Activated T-cell treated with anti-CD3 and anti-CD28 coated beads, Interleukin-2, amount 50 U/mL, for 24 hours (primary cell): Measurements from ENCODE around the gene UBAC1.

ENCODE experiments used
- DNase-seq: peaks from one replicate; pipeline ENCODE4 v3.0.0-alpha.2; 2020
- H3K27ac Mint-ChIP-seq: 2 replicates; pipeline ENCODE4 v1.8.0; 2020; ENCODE audit warnings: mild to moderate bottlenecking, mixed read lengths
- H3K27me3 Mint-ChIP-seq: 2 replicates; pipeline ENCODE4 v1.8.0; 2020; ENCODE audit warnings: mixed read lengths
- H3K36me3 Mint-ChIP-seq: 2 replicates; pipeline ENCODE4 v1.8.0; 2020; ENCODE audit warnings: low read depth, mixed read lengths
- H3K4me1 Mint-ChIP-seq: 2 replicates; pipeline ENCODE4 v1.8.0; 2020; ENCODE audit warnings: low read depth, mixed read lengths
- H3K4me3 Mint-ChIP-seq: 2 replicates; pipeline ENCODE4 v1.8.0; 2020; ENCODE audit warnings: mild to moderate bottlenecking, moderate library complexity, mixed read lengths
- H3K9me3 Mint-ChIP-seq: 2 replicates; pipeline ENCODE4 v1.8.0; 2020; ENCODE audit warnings: mixed read lengths

Gene UBAC1

DNA sequence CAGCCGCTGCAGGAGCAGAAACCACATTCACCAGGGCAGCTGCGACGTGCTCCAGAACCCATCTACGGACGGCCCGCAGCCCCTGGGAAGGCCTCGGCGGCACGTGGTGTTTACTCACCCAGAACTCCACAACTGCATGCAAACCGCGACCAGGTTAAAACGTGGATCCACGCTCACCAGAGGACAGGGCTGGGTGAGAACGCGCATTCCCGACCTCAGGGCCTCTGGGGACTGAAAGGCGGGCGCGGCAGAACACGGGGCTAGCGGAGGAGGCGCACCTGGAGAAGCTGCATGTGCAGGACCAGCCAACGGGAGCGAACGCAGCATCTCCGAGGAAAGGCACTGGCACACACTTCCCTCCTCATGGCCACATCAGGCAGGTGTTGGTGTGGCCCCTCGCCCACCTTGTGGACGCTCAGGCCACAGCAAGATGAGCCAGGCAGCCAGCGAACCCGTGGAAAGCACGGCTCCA, 29.8 kb downstream of the UBAC1 start:
- H3K36me3 Mint-ChIP-seq, result peaks cover 63% of the 10 kb centered on the region
- H3K4me1 Mint-ChIP-seq, result peaks cover 18% of the 10 kb centered on the region
- no peak overlapping the region for H3K4me3 Mint-ChIP-seq
- no peaks in the 10 kb centered on the region for H3K27me3 Mint-ChIP-seq
- H3K9me3 Mint-ChIP-seq, result no peaks in the 10 kb centered on the region
- H3K27ac Mint-ChIP-seq, result no peak overlapping the region
- no peak for DNase-seq

DNA sequence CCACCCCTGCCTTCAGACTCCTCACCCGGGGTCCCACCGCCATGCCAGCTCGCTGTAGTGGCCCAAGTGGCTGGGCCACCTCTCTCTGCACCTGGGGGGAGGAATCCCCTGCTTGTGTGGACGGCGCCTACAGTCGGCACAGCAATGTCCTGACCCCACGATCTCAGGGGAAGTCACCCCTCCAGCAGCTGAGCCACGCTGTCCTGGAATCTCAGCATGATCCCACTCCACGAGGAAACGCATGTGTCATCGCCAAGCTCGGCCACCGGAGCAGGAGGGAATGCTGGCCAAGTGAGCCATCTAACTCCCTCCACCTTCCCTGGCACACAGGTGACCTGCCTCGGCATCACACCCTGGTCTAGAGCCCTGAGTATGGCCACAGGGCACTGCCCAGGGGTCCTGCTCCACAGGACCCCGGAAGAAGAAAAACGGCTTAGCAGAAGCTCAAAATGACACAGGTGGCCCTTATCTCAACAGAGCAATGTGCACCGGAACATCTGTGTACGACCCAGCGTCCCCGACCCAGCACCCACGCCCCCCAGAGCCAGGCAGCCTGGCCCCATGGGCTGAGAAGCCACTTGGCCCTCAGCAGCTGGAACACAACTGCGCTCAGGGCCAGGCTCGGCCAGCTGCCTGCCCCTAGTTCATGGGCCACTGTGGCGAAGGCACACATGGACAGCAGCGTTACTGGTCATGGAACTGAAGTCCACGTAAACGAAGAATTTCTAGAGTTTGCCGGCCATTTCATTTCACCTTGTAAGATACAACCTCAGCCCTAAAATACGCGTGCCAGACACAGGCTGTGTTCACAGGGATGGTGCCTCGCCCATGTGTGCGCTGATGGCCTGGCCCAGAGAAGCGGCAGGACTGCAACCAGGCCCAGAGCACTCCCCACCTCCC, 30.5 kb downstream of the UBAC1 start:
- peaks cover 64% of the 10 kb centered on the region for H3K36me3 Mint-ChIP-seq
- DNase-seq, result no peak
- H3K4me3 Mint-ChIP-seq, result no peak overlapping the region
- no peaks in the 10 kb centered on the region for H3K27me3 Mint-ChIP-seq
- H3K9me3 Mint-ChIP-seq, result peaks cover 2% of the 10 kb centered on the region
- H3K4me1 Mint-ChIP-seq, result peaks cover 25% of the 10 kb centered on the region
- H3K27ac Mint-ChIP-seq, result no peak overlapping the region

DNA sequence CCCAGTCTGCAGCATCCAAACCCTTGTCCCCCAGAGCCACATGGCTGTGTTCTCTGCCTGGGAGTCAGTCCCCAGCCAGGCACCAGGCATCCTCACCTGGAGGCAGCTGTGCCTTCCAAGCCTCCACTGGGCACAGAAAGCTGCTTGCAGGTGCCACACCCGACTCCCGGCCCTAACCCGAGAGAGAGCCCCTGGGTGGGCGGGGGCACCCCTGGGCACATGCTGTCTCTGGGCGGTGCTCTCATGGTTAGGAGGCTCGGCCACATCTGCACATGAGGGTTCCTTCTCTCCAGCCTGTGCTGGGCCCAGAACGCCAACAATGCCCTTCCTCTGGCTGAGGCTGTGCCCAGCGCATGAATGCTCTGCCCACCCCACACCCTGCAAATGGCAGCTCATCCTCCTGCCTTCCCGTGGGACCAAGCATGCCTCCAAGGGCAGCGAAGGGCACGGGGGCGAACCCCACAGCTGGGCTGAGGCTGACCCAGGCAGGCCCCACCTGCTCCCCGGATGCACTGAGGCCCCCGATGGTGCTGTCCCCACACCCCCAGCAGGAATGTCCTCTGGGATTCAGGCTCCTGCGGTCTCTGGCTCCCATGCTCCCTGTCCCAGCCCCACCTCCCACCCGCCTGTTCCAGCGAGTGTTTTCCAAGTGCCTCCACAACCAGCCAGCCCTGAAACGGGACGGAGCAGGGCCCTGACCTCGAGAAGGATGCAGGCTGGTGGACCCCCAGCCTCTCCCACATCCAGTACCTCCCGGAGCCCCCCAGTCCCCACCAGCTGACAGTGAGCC, 31.3 kb downstream of the UBAC1 start:
- no peaks in the 10 kb centered on the region for H3K27me3 Mint-ChIP-seq
- H3K27ac Mint-ChIP-seq, result no peak overlapping the region
- H3K4me1 Mint-ChIP-seq, result peaks cover 34% of the 10 kb centered on the region
- peaks cover 62% of the 10 kb centered on the region for H3K36me3 Mint-ChIP-seq
- H3K9me3 Mint-ChIP-seq, result peaks cover 3% of the 10 kb centered on the region
- no peak for DNase-seq
- H3K4me3 Mint-ChIP-seq, result no peak overlapping the region

DNA sequence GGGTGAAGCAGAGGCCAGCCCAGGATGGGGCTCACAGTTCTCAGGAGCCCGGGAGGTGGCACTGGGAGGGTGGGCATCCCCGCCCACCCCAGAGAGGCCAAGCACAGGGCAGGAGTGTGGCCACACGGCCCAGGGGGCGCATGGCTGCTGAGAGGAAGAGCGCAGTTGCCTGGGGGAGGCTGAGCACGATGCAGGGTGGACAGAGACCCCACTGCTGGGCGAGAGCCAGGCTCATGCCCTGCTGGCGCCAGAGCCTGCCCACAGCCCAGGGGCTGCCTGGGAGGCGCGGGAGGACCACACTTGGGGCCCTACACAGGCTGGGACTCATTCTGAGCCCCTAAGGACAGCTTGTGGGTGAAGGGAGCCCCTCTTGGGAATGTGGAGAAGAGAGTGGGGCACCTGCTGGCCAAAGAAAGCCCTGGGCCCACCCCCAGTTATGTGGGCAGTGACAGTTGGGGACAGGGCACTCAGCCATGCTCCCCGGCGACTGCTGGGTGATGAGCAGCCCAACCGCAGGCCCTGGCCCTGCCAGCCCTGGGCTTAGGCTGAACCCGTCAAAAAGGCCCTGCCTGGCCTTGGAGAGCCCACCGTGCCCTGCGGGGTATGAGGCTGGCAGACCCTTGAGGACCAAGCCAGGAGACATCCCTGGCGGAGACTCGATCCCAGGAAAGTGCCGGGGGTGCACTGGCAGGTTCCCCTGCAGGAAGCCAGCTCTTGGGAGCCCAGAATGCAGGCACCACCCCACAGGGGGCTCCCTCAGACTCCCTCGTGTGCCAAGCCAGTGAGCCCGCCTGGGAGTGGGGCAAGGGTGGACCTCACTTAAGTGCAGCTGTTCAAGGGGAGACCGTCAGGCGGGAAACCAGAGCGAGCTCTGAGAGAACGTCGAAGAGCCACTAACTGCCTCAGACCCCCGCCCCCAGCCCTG, 32.2 kb downstream of the UBAC1 start:
- H3K4me1 Mint-ChIP-seq, result peaks cover 42% of the 10 kb centered on the region
- peaks cover 5% of the 10 kb centered on the region for H3K9me3 Mint-ChIP-seq
- peaks cover 64% of the 10 kb centered on the region for H3K36me3 Mint-ChIP-seq
- H3K27ac Mint-ChIP-seq, result no peak overlapping the region
- no peak overlapping the region for H3K4me3 Mint-ChIP-seq
- no peaks in the 10 kb centered on the region for H3K27me3 Mint-ChIP-seq
- DNase-seq, result no peak

DNA sequence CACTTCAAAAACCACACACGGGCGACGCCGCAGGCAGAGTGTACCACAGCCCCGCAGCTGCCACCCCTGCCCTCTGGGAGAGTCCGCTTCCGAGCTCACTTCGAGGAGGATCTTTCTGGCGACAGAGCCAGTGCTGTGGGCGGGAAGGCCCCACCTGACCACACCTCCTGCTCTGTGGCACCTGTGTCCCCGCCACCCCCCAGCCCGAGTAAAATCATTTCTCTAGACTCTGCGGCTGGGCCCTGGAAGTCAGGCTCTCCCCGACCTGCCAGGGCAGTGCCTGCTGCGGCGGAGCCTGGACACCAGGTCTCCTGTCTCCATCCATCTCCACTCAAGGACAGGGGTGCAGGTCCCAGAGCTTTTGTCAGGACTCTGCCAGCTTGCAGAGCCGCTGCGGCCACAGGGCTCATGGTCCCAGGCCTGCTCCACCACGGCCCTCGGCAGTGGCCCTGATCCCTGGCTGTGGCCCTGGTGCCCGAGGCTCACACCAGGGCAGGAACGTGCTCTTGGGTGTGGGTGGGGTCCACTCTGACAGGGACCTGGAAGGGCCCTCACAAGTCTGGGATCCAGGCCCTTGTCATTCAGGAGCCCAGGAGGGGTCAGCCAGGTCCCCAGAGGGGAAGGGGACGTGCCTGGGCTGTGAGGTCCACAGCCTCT, 33.0 kb downstream of the UBAC1 start:
- peaks cover 42% of the 10 kb centered on the region for H3K4me1 Mint-ChIP-seq
- H3K36me3 Mint-ChIP-seq, result peaks cover 60% of the 10 kb centered on the region
- H3K27me3 Mint-ChIP-seq, result no peaks in the 10 kb centered on the region
- H3K27ac Mint-ChIP-seq, result no peak overlapping the region
- no peak for DNase-seq
- peaks cover 5% of the 10 kb centered on the region for H3K9me3 Mint-ChIP-seq
- no peak overlapping the region for H3K4me3 Mint-ChIP-seq

DNA sequence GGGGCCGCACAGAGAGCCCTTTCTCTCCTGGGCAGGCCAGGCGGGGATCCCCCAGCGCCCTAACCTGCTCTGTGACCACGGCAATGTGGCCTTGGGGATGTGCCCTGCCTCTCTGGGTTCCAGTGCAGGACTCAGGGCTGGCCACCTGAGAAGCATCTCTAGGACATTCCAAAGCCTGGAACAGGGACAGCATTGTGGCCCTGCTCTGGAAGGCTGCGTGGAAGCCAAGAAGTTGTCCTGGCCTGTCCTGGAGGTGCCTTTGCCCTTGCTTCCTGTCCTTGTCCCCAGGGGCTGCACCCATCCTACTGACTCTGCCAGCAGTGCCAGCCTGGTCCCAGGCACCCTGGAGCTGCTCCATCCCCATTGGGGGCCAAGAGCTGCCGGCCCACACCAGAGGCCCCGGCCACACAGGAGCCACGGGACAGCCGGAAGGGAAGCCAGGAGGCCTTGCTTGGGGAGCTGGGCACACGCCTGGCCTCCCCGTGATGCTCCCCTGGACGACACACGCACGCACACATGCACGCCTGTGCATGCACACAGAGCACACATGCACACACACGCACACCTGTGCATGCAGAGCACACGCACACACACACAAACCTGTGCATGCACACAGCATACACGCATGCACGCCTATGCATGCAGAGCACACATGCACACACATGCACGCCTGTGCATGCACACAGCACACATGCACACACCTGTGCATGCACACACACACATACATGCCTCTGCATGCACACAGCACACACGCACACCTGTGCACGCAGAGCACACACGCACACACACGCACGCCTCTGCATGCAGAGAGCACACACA, 33.8 kb downstream of the UBAC1 start:
- Mint-ChIP-seq H3K27me3 (no peaks in the 10 kb centered on the region), H3K36me3 (peaks cover 52% of the 10 kb centered on the region), H3K4me3 (no peak overlapping the region), H3K4me1 (peaks cover 42% of the 10 kb centered on the region), H3K27ac (no peak overlapping the region), H3K9me3 (peaks cover 5% of the 10 kb centered on the region)
- DNase-seq, result no peak

DNA sequence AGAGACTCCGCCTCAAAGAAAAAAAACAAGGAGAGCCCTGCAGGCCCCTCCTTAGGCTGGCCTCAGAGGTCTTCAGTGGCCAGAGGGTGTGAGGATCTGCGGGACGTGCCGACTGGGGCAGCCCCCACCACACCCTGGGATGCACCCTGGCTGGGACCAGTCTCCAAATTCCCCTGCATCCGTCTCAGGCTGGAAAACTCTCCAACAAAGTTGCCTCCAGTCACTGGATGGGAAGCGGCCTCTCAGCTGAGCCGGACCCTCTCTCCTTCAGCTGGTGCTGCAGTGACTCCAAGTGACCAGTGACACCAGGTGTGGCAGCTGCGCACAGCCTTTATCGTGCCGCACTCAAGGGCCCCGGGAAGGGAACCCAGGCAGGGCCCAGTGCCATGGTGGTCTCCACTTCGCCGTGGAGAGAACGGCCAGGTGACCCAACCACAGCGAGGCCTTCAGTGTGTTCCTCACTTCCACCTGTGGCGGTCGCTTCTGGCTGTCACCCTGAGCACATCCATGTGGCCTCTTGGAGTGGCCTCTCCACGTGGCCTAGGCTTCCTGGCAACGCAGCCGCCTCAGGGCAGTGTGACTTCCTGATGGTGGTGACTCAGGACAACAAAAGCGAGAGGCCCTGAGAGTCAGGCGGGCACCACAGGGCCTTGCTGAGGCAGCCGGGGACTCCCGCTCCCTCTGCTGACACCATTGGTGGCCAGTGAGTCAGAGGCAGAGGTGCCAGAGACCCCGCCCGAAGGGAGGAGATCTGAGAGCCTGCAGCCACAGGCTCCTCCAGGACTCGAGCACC, 34.6 kb downstream of the UBAC1 start:
- DNase-seq, result peak; percentile 81
- Mint-ChIP-seq H3K36me3 (peaks cover 46% of the 10 kb centered on the region), H3K9me3 (peaks cover 5% of the 10 kb centered on the region), H3K27me3 (no peaks in the 10 kb centered on the region), H3K4me3 (no peak overlapping the region), H3K4me1 (peaks cover 42% of the 10 kb centered on the region), H3K27ac (peak overlapping the region; percentile 93)

DNA sequence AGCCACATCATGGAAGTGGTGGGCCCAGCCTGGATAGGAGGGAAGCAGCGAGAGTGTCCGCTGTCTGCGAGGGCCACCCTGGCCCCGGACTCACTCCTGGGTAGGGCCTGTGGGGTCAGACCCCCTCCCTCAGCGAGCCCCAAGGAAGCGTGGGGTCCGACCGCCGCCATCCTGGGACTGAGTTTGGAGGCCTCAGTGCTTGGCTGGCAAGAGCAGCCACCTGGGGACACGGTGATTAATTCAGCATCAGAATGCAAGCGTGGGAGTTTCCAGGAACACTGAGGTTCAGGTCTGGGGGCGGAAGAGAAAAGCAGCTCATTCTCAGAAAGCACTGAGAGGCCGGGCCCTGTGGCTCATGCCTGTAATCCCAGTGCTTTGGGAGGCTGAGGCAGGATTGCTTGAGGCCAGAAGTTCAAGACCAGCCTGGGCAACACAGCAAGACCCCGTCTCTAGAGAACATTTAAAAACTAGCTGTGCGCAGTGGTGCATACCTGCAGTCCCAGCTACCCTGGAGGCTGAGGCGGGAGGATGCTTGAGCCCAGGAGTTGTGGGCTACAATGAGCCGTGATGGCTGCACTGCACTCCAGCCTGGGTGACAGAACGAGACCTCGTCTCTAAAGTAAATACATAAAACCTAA, 35.6 kb downstream of the UBAC1 start:
- peak; percentile 77 for DNase-seq
- Mint-ChIP-seq H3K27ac (peak overlapping the region; percentile 93), H3K4me3 (peak overlapping the region; percentile 47)

DNA sequence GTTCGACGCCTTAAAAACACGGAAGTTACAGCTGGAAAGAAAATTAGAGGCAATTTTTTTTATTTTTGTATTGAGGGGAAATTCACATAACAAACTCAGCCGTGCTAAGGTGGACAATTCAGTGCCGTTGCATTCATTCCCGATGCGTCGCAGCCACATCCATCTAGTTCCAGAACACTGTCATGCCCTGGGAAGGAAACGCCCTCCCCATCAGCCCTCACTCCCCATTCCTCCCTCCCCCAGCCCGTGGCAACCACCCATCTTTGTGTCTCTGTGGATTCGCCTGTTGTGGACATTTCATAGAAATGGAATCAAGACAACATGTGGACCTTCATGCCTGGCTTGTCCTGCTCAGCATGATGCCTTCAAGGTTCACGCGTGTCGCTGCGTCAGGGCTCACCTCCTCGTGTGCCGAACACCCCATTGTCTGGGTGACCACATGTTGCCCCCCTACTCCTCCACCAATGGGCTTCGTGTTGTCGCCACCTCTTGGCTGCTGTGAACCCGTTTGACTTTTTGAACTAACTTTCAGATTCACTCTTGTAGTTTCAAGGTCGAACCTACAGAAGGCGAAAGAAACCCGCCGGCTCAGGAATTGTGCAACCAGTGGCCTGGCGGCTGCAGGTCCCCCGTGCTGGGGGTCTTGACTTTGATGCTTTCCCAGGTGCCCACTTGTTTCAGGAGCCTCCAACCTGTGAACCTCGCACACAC, 36.4 kb downstream of the UBAC1 start:
- no peaks in the 10 kb centered on the region for H3K27me3 Mint-ChIP-seq
- peak overlapping the region; percentile 47 for H3K4me3 Mint-ChIP-seq
- peaks cover 42% of the 10 kb centered on the region for H3K4me1 Mint-ChIP-seq
- peaks cover 5% of the 10 kb centered on the region for H3K9me3 Mint-ChIP-seq
- H3K27ac Mint-ChIP-seq, result peak overlapping the region; percentile 93
- peaks cover 31% of the 10 kb centered on the region for H3K36me3 Mint-ChIP-seq
- DNase-seq, result peak; percentile 59

More for the DNA sequence above, 35.6 kb downstream of the UBAC1 start:
- Mint-ChIP-seq H3K9me3 (peaks cover 5% of the 10 kb centered on the region), H3K27me3 (no peaks in the 10 kb centered on the region), H3K4me1 (peaks cover 42% of the 10 kb centered on the region), H3K36me3 (peaks cover 36% of the 10 kb centered on the region)

DNA sequence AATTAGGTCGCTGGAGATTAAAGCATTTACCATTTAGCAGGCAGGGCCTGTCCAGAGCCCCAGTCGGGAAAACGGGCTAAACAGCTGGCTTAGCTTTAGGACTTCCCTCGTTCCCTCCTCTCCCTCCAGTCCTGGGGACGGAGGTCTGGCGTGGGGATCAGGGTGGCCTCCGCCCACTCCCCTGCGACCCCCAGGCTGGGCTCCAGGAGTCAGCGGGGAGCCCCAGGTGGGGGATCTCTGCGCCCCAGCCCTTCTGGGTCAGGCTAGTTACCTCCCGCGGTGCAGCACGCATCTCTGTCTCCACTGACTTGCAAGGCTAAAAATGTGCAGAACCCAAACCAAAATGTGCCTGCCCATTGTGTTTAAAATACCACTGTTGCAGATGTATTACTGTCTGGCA, 37.7 kb downstream of the UBAC1 start:
- H3K27ac Mint-ChIP-seq, result no peak overlapping the region
- peaks cover 39% of the 10 kb centered on the region for H3K36me3 Mint-ChIP-seq
- no peaks in the 10 kb centered on the region for H3K27me3 Mint-ChIP-seq
- peaks cover 12% of the 10 kb centered on the region for H3K9me3 Mint-ChIP-seq
- DNase-seq, result no peak
- H3K4me1 Mint-ChIP-seq, result peaks cover 42% of the 10 kb centered on the region
- no peak overlapping the region for H3K4me3 Mint-ChIP-seq

DNA sequence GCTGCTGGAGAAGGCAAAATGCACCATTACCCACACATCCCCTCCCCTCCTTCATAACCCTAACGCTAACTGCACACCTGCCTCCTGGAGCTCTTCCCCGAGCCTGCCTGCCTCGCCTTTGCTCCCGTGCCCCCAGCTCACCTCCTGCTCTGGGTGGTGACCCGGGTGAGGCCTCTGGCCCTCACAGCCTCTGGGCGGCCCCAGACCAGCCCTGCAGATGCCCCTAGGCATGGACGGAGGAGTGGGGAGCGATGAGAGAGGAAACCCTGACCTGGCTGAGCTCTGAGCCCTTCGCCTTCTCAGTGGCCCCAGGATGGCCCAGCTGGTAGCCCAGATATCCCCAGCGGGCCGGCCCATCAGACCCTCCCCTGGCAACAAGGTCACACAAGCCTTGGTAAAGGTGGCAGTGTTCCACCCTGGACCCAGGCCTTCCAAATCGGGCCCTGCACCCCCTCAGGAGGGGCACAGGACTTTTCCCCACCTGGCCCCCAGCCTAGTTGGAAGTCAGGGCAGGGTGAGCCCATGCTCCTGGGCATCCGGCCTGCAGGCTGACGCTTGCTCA, 39.3 kb downstream of the UBAC1 start:
- H3K4me3 Mint-ChIP-seq, result no peak overlapping the region
- H3K9me3 Mint-ChIP-seq, result peaks cover 24% of the 10 kb centered on the region
- no peak overlapping the region for H3K27ac Mint-ChIP-seq
- no peaks in the 10 kb centered on the region for H3K27me3 Mint-ChIP-seq
- peaks cover 54% of the 10 kb centered on the region for H3K36me3 Mint-ChIP-seq
- H3K4me1 Mint-ChIP-seq, result peaks cover 28% of the 10 kb centered on the region
- DNase-seq, result no peak
